WTC11 (cell line): ENCODE data around the gene CSTPP1.

Experiments used
- ATF3 ChIP-seq: sonication (generic); formaldehyde crosslinking; conservative IDR thresholded peaks from 2 replicates; pipeline ENCODE4 v1.8.1; 2022; ENCODE audit warnings: mild to moderate bottlenecking, missing genetic modification reagents
- CTCF ChIP-seq: fragments of 200-600 bp; IDR thresholded peaks from 2 replicates; pipeline ENCODE4 v1.8.0; 2022; ENCODE audit warnings: antibody characterized with exemption
- MAX ChIP-seq: sonication (generic); formaldehyde crosslinking; IDR thresholded peaks from 2 replicates; pipeline ENCODE4 v1.8.0; 2022; ENCODE audit warnings: mild to moderate bottlenecking, missing genetic modification reagents

GRCh38 chr11:47180006-47180787 lies 243.6 kb downstream of the CSTPP1 start:
- TF ChIP-seq ATF3 (CRISPR knock-in tag) (no peak), CTCF (no peak), MAX (CRISPR knock-in tag) (no peak)
